Hypothalamus (tissue), 51 donors: ENCODE results near the gene SLC16A2.
"Not testable (repeated sequence)": the region's sequence is repeated elsewhere in the genome, so short reads cannot be mapped to it uniquely, and the experiment has no call there.

Experiments
- DNase-seq, 51 donors: peaks; one replicate each; lab custom pipeline; 2025; lab: John Stamatoyannopoulos, UW

The SLC16A2 gene

GRCh38 chrX:74438764-74439163 lies 17.5 kb downstream of the SLC16A2 start:
- no peak for DNase-seq

- DNase-seq, result no peak
Observed at GRCh38 chrX:74445099-74445498, 23.8 kb downstream of the SLC16A2 start.

- DNase-seq, result no peak
Observed at GRCh38 chrX:74446876-74447275, 25.6 kb downstream of the SLC16A2 start.

GRCh38 chrX:74448669-74449068 lies 27.4 kb downstream of the SLC16A2 start:
- DNase-seq, result no peak

GRCh38 chrX:74449322-74449936 lies 28.1 kb downstream of the SLC16A2 start:
- no peak for DNase-seq

GRCh38 chrX:74449937-74450330 lies 28.6 kb downstream of the SLC16A2 start:
- DNase-seq, result no peak

GRCh38 chrX:74450803-74451449 lies 29.6 kb downstream of the SLC16A2 start:
- DNase-seq, result peak in 1 of 51 donors; percentile 9

GRCh38 chrX:74451450-74452198 lies 30.3 kb downstream of the SLC16A2 start:
- peak in 1 of 51 donors; percentile 9 for DNase-seq

GRCh38 chrX:74452199-74452481 lies 30.8 kb downstream of the SLC16A2 start:
- no peak for DNase-seq

GRCh38 chrX:74453178-74453577 lies 31.9 kb downstream of the SLC16A2 start:
- no peak for DNase-seq

- not testable (repeated sequence) for DNase-seq
Observed at GRCh38 chrX:74454233-74454632, 32.9 kb downstream of the SLC16A2 start.

GRCh38 chrX:74458736-74459135 lies 37.4 kb downstream of the SLC16A2 start:
- no peak for DNase-seq

- DNase-seq, result peak in 6 of 51 donors; percentile 0 to 13 (median 2)
Observed at GRCh38 chrX:74461384-74461783, 40.1 kb downstream of the SLC16A2 start.

- no peak for DNase-seq
Observed at GRCh38 chrX:74464722-74465121, 43.4 kb downstream of the SLC16A2 start.

GRCh38 chrX:74465424-74465823 lies 44.1 kb downstream of the SLC16A2 start:
- DNase-seq, result peak in 1 of 51 donors; percentile 0

- no peak for DNase-seq
Observed at GRCh38 chrX:74467656-74468055, 46.4 kb downstream of the SLC16A2 start.

GRCh38 chrX:74473116-74473515 lies 51.8 kb downstream of the SLC16A2 start:
- DNase-seq, result not testable (repeated sequence)

- DNase-seq, result no peak
Observed at GRCh38 chrX:74490247-74490646, 69.0 kb downstream of the SLC16A2 start.

GRCh38 chrX:74492720-74493201 lies 71.5 kb downstream of the SLC16A2 start:
- peak in 7 of 51 donors; percentile 0 to 24 (median 8) for DNase-seq

GRCh38 chrX:74493806-74494205 lies 72.5 kb downstream of the SLC16A2 start:
- DNase-seq, result peak in 17 of 51 donors; percentile 0 to 29 (median 3)

GRCh38 chrX:74498924-74499323 lies 77.6 kb downstream of the SLC16A2 start:
- DNase-seq, result no peak

GRCh38 chrX:74500067-74500466 lies 78.8 kb downstream of the SLC16A2 start:
- no peak for DNase-seq
